WI38 (cell line): ENCODE results near the gene ZNF792.
"Not testable (repeated sequence)": the region's sequence is repeated elsewhere in the genome, so short reads cannot be mapped to it uniquely, and the experiment has no call there.

ENCODE experiments used
- H3K4me3 ChIP-seq: 2 replicates; pipeline ENCODE4 v1.5.1; 2011; ENCODE audit warnings: low read depth, mild to moderate bottlenecking, control low read depth, low read length
- CTCF ChIP-seq: IDR thresholded peaks from 2 replicates; pipeline ENCODE4 v1.5.1; 2012; ENCODE audit warnings: low read depth, mild to moderate bottlenecking, control low read depth, low read length

ZNF792 gene

DNA sequence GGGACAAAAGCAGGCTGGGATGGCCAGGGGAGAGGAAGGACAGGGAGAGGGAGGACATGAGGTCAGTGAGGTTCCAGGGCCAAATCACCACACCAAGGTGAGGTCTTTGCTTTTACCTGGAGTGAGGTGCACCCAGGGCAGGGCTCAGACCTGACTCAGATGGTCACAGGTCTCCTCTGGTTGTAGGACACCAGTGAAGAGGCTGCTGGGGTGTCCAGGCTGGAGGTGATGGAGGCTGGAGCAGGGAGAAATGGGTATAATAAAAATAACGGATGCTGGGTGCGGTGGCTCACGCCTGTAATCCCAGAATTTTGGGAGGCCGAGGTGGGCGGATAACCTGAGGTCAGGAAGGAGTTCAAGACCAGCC lies 43.0 kb upstream of the ZNF792 start:
- TF ChIP-seq CTCF, result no peak
- H3K4me3 ChIP-seq, result no peak overlapping the region

- peak overlapping the region; percentile 12; the same call in 1 of the 2 replicates for H3K4me3 ChIP-seq
- TF ChIP-seq CTCF, result no peak
Observed at GRCh38 chr19:35006342-35006998, 42.4 kb upstream of the ZNF792 start.

DNA sequence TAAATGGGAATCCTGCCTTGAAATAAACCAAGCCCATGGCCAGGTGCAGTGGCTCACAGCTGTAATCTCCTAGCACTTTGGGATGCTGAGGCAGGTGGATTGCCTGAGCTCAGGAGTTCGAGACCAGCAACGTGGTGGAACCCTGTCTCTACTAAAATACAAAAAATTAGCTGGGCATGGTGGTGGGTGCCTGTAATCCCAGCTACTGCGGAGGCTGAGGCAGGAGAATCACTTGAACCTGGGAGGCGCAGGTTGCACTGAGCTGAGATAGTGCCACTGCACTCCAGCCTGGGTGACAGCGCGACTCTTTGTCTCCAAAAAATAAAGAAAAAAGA lies 41.9 kb upstream of the ZNF792 start:
- not testable (repeated sequence) for H3K4me3 ChIP-seq

- H3K4me3 ChIP-seq, result no peak overlapping the region
- TF ChIP-seq CTCF, result no peak
Observed at GRCh38 chr19:35005256-35005977, 41.4 kb upstream of the ZNF792 start.

DNA sequence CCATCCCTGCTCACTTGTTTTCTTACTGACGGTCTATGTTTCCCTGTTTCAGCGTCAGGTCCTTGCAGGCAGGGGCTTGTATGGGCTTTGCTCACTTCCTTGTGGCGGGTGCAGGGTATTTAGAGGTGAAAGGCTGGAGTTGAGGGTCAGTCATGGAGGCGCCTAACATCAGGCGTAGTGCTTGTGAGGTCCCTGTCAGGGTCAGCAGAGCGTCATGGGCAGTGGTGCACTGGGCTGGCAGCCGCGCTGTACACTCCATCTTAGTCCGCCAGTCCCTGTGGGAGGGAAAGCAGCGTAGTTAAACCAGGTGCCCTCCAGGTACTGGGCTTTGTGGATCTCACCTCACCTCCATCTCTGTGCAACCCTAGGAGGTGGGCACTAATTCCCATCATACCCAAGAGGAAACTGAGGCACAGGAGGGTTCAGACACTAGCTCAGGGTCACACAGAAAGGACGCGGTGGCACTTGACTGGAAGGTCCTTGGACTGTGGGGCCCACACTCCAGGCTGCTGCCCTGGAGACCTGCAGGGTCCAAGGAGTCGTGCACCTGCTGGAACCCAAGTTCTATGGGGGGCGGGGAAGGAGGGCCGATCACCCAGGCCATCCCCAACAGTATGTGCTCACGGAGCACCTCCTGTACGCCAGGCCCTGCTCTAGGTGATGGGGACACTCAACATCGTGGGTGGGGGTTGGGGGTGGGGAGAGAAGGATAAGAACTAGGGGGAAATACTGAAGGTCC lies 40.7 kb upstream of the ZNF792 start:
- TF ChIP-seq CTCF, result no peak
- H3K4me3 ChIP-seq, result no peak overlapping the region

DNA sequence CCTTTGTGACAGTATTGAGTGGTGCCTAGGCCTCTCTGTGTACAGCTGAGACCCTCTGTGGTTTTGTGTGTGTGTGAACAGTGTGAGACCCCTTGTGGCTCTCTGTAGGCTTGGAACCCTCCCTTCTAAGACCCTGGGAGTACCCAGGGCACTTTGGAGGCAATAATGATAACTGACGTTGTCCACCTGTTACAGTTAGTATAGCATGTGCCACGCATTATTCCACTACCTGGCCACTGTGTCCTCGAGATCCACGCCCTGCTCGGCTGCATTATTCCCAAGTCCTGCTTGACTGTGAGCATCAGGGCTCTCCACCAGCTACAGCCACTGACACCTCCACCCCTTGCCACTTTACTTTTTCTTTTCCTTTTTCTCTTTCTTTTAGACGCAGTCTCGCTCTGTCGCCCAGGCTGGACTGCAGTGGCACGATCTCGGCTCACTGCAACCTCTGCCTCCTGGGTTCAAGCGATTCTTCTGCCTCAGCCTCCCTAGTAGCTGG lies 38.1 kb upstream of the ZNF792 start:
- TF ChIP-seq CTCF, result no peak
- H3K4me3 ChIP-seq, result no peak overlapping the region

DNA sequence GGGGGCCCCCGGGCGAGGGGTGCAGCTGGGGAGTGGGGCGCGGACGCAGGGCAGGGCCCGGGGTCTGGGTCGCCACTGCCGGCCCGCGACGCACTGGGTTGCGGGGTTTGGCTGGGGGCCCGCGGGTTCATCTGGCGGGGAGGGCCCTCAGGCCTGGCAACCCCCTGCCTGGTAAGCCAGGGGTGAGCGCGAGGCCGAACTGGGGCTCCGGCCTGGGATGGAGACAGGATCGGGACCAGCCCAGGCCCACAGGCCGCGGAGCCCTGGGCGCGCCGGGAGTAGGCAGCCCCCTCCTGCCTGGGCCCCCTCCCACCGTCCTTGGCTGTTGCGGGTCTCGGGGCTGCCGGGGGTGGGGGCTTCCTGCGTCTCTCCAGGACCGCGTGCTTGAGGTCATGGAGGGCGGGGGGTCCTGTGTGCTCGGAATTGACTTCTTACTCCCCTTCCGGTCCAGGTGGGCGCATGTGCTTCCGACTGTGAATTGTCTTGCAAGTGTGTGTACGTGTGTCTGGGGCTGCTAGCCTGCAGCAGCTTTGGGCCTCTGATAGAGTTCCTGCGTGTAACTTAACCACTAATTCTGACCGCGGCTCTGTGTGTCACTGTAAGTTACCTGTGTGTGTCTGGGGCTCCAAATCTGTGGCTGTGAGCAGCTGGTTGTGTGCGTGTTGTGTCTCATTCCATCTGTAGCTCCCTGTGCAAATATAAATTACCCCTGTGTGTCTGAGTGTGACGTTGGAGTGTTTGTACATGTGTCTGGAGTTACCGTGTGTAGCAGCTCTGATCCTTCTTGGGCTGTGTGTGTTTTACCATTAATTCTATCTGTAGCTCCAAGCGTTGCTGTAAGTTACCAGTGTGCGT lies 36.8 kb upstream of the ZNF792 start:
- no peak for TF ChIP-seq CTCF
- H3K4me3 ChIP-seq, result peak overlapping the region; percentile 78
